Astrocyte (in vitro differentiated cells and primary cell): Measurements from ENCODE around the gene MAX. TPM values are rescaled to one million over a fixed set of nuclear protein-coding genes. Genes with fewer than 3 reads are reported as not detected.
A peak's percentile ranks its signal among the peaks of the same experiment; 100 is the strongest.

Experiments used
- DNase-seq: peaks from one replicate; pipeline ENCODE4 v3.0.0-alpha.2; 2010; ENCODE audit warnings: low read depth
- FAIRE-seq: peaks from 2 replicates; lab custom pipeline; 2011; peaks lifted over from hg19 to GRCh38; lab: Jason Lieb, UNC
- H2AFZ ChIP-seq: 2 replicates; pipeline ENCODE4 v1.6.0; 2012; ENCODE audit warnings: low read depth, low read length, inconsistent platforms
- H3K27ac ChIP-seq: 2 replicates; pipeline ENCODE4 v1.5.1; 2011; ENCODE audit warnings: low read depth, low read length, inconsistent platforms
- H3K27me3 ChIP-seq: 2 replicates; pipeline ENCODE4 v1.6.0; 2011; ENCODE audit warnings: low read length, inconsistent platforms; ENCODE audit not compliant: insufficient read depth
- H3K36me3 ChIP-seq: 2 replicates; pipeline ENCODE4 v1.5.1; 2011; ENCODE audit warnings: low read length, inconsistent platforms; ENCODE audit not compliant: insufficient read depth
- H3K4me1 ChIP-seq: 2 replicates; pipeline ENCODE4 v1.5.1; 2011; ENCODE audit warnings: low read length, inconsistent platforms; ENCODE audit not compliant: insufficient read depth
- H3K4me2 ChIP-seq: 2 replicates; pipeline ENCODE4 v1.6.0; 2012; ENCODE audit warnings: low read length, inconsistent platforms
- H3K4me3 ChIP-seq: 2 replicates; pipeline ENCODE4 v1.5.1; 2011; ENCODE audit warnings: low read depth, mild to moderate bottlenecking, low read length, inconsistent platforms; ENCODE audit not compliant: insufficient read depth
- H3K79me2 ChIP-seq: 2 replicates; pipeline ENCODE4 v1.6.0; 2012; ENCODE audit warnings: mild to moderate bottlenecking, low read length, inconsistent platforms; ENCODE audit not compliant: insufficient read depth
- H3K9ac ChIP-seq: 2 replicates; pipeline ENCODE4 v1.6.0; 2012; ENCODE audit warnings: mild to moderate bottlenecking, low read length, inconsistent platforms
- H3K9me3 ChIP-seq: 2 replicates; pipeline ENCODE4 v1.5.1; 2012; ENCODE audit warnings: low read depth, mild to moderate bottlenecking, low read length, inconsistent platforms; ENCODE audit not compliant: insufficient read depth
- H4K20me1 ChIP-seq: 2 replicates; pipeline ENCODE4 v1.6.0; 2012; ENCODE audit warnings: low read length, inconsistent platforms; ENCODE audit not compliant: insufficient read depth
- H3K27ac Mint-ChIP-seq: one replicate; pipeline ENCODE4 v1.8.0; 2021; ENCODE audit warnings: mild to moderate bottlenecking, mixed read lengths; ENCODE audit not compliant: unreplicated experiment
- H3K27me3 Mint-ChIP-seq: one replicate; pipeline ENCODE4 v1.8.0; 2021; ENCODE audit warnings: low read depth, mixed read lengths; ENCODE audit not compliant: unreplicated experiment
- H3K36me3 Mint-ChIP-seq: one replicate; pipeline ENCODE4 v1.8.0; 2021; ENCODE audit warnings: low read depth, mixed read lengths; ENCODE audit not compliant: unreplicated experiment
- H3K4me1 Mint-ChIP-seq: one replicate; pipeline ENCODE4 v1.8.0; 2021; ENCODE audit warnings: low read depth, mixed read lengths; ENCODE audit not compliant: unreplicated experiment
- H3K4me3 Mint-ChIP-seq: one replicate; pipeline ENCODE4 v1.8.0; 2021; ENCODE audit warnings: mild to moderate bottlenecking, moderate library complexity, mixed read lengths; ENCODE audit not compliant: unreplicated experiment
- H3K9me3 Mint-ChIP-seq: one replicate; pipeline ENCODE4 v1.8.0; 2021; ENCODE audit warnings: mild to moderate bottlenecking, mixed read lengths; ENCODE audit not compliant: unreplicated experiment
- CTCF ChIP-seq: IDR thresholded peaks from 2 replicates; pipeline ENCODE4 v1.5.1; 2011; ENCODE audit warnings: low read depth, mild to moderate bottlenecking, inconsistent platforms, low read length, moderate library complexity; ENCODE audit not compliant: insufficient read depth
- EZH2 ChIP-seq: IDR thresholded peaks from 2 replicates; pipeline ENCODE4 v1.6.1; 2012; ENCODE audit warnings: mild to moderate bottlenecking, low read length, inconsistent platforms; ENCODE audit not compliant: insufficient read depth
- total RNA-seq: library from RNA; stranded (reverse); gene quantifications from 2 replicates; pipeline ENCODE4 v1.2.1, GENCODE V29; 2021

The MAX gene
- total RNA-seq, 1 donor from 2014 or later: 113 TPM

GRCh38 chr14:65106316-65106715 is 4.0 kb upstream of the MAX start:
- Mint-ChIP-seq H3K4me3 (no peak overlapping the region), H3K4me1 (peaks cover 2% of the 10 kb centered on the region), H3K27me3 (peaks cover 3% of the 10 kb centered on the region), H3K36me3 (no peaks in the 10 kb centered on the region), H3K9me3 (peaks cover 3% of the 10 kb centered on the region), H3K27ac (no peak overlapping the region)
- H3K9ac ChIP-seq: no peak overlapping the region
- FAIRE-seq (no peak), DNase-seq (no peak)
- no peaks in the 10 kb centered on the region for H3K27me3 ChIP-seq
- no peak overlapping the region for H3K27ac ChIP-seq
- H3K79me2 ChIP-seq: peaks cover 8% of the 10 kb centered on the region
- no peak overlapping the region for H3K4me2 ChIP-seq
- H3K9me3 ChIP-seq: no peaks in the 10 kb centered on the region
- TF ChIP-seq CTCF (no peak), EZH2 (no peak)
- H4K20me1 ChIP-seq: no peaks in the 10 kb centered on the region
- H3K36me3 ChIP-seq: no peaks in the 10 kb centered on the region
- H2AFZ ChIP-seq: no peak overlapping the region
- no peaks in the 10 kb centered on the region for H3K4me1 ChIP-seq
- no peak overlapping the region for H3K4me3 ChIP-seq

GRCh38 chr14:65104791-65105190 is 2.5 kb upstream of the MAX start:
- no peaks in the 10 kb centered on the region for H3K36me3 ChIP-seq
- no peak overlapping the region for H3K9ac ChIP-seq
- no peak for FAIRE-seq
- H2AFZ ChIP-seq: no peak overlapping the region
- no peak for DNase-seq
- H3K4me3 Mint-ChIP-seq: no peak overlapping the region
- H3K27me3 ChIP-seq: no peaks in the 10 kb centered on the region
- no peaks in the 10 kb centered on the region for H3K4me1 ChIP-seq
- no peak overlapping the region for H3K4me2 ChIP-seq
- H3K4me1 Mint-ChIP-seq: peaks cover 9% of the 10 kb centered on the region
- peaks cover 4% of the 10 kb centered on the region for H3K36me3 Mint-ChIP-seq
- H3K9me3 Mint-ChIP-seq: peaks cover 3% of the 10 kb centered on the region
- no peaks in the 10 kb centered on the region for H3K9me3 ChIP-seq
- H3K27me3 Mint-ChIP-seq: no peaks in the 10 kb centered on the region
- H3K79me2 ChIP-seq: peaks cover 21% of the 10 kb centered on the region
- H3K4me3 ChIP-seq: no peak overlapping the region
- no peak overlapping the region for H3K27ac ChIP-seq
- H4K20me1 ChIP-seq: peaks cover 5% of the 10 kb centered on the region
- no peak overlapping the region for H3K27ac Mint-ChIP-seq
- no peak for TF ChIP-seq CTCF
- TF ChIP-seq EZH2: no peak

- Mint-ChIP-seq H3K27me3 (no peaks in the 10 kb centered on the region), H3K4me3 (peak overlapping the region; percentile 92), H3K4me1 (peaks cover 15% of the 10 kb centered on the region), H3K9me3 (no peaks in the 10 kb centered on the region), H3K36me3 (peaks cover 4% of the 10 kb centered on the region), H3K27ac (peak overlapping the region; percentile 75)
- H3K9me3 ChIP-seq: no peaks in the 10 kb centered on the region
- no peaks in the 10 kb centered on the region for H3K36me3 ChIP-seq
- H4K20me1 ChIP-seq: peaks cover 10% of the 10 kb centered on the region
- no peaks in the 10 kb centered on the region for H3K27me3 ChIP-seq
- FAIRE-seq: no peak
- peak overlapping the region; percentile 78 for H3K4me3 ChIP-seq
- peak overlapping the region; percentile 87 for H2AFZ ChIP-seq
- H3K27ac ChIP-seq: peak overlapping the region; percentile 52
- H3K79me2 ChIP-seq: peaks cover 36% of the 10 kb centered on the region
- peak overlapping the region; percentile 92 for H3K4me2 ChIP-seq
- TF ChIP-seq EZH2 (no peak), CTCF (no peak)
- no peak for DNase-seq
- H3K4me1 ChIP-seq: no peaks in the 10 kb centered on the region
- peak overlapping the region; percentile 82 for H3K9ac ChIP-seq
Observed at GRCh38 chr14:65103150-65103760, 938 bp upstream of the MAX start.
